CD4-positive, CD25-positive, alpha-beta regulatory T cell (primary cell): ENCODE results near the gene MKNK2. TPM values are rescaled to one million over a fixed set of nuclear protein-coding genes. Genes with fewer than 3 reads are reported as not detected.
A peak's percentile ranks its signal among the peaks of the same experiment; 100 is the strongest.

Source experiments
- ATAC-seq, 2 donors: fragments of 150-1000 bp; cut with Tn5 transposase; one replicate each; pipeline ENCODE4 v1.10.0; 2021; ENCODE audit warnings: low read depth in 2 of 2, moderate number of reproducible peaks in 2 of 2, moderate library complexity in 1 of 2
- DNase-seq, 3 donors: peaks; one replicate each; pipeline versions ENCODE4 v3.0.0 to v3.0.0-alpha.2; 2012 to 2022; ENCODE audit warnings: mixed read lengths in 1 of 3
- H3K27ac ChIP-seq: one replicate; pipeline ENCODE4 v1.7.0; 2013; ENCODE audit warnings: mild to moderate bottlenecking, low read length; ENCODE audit not compliant: insufficient read depth, poor library complexity, severe bottlenecking
- H3K27me3 ChIP-seq: one replicate; pipeline ENCODE4 v1.7.0; 2013; ENCODE audit warnings: low read length; ENCODE audit not compliant: control insufficient read depth, insufficient read depth
- H3K36me3 ChIP-seq: one replicate; pipeline ENCODE4 v1.7.0; 2013; ENCODE audit warnings: mild to moderate bottlenecking, low read length, moderate library complexity; ENCODE audit not compliant: control insufficient read depth, insufficient read depth
- H3K4me1 ChIP-seq: 2 replicates; pipeline ENCODE4 v1.7.0; 2013; ENCODE audit warnings: mild to moderate bottlenecking, low read length; ENCODE audit not compliant: insufficient read depth, control insufficient read depth, poor library complexity, severe bottlenecking
- H3K4me3 ChIP-seq: one replicate; pipeline ENCODE4 v1.7.0; 2013; ENCODE audit warnings: low read depth, mild to moderate bottlenecking, low read length, moderate library complexity
- H3K9me3 ChIP-seq, 2 experiments: 1 replicate in 1 of 2; 2 replicates in 1 of 2; pipeline ENCODE4 v1.7.0; 2013; ENCODE audit warnings: low read length in 2 of 2, mild to moderate bottlenecking in 1 of 2, moderate library complexity in 1 of 2; ENCODE audit not compliant: control insufficient read depth in 2 of 2
- H3K27ac Mint-ChIP-seq, 3 donors: one replicate each; pipeline ENCODE4 v1.8.0; 2020 to 2022; ENCODE audit warnings: mild to moderate bottlenecking in 3 of 3, mixed read lengths in 3 of 3, moderate library complexity in 2 of 3
- H3K27me3 Mint-ChIP-seq: one replicate; pipeline ENCODE4 v1.8.0; 2022; ENCODE audit warnings: mild to moderate bottlenecking, mixed read lengths
- H3K36me3 Mint-ChIP-seq: one replicate; pipeline ENCODE4 v1.8.0; 2020; ENCODE audit warnings: mixed read lengths
- H3K4me1 Mint-ChIP-seq, 4 donors: one replicate each; pipeline ENCODE4 v1.8.0; 2020 to 2022; ENCODE audit warnings: mixed read lengths in 4 of 4, mild to moderate bottlenecking in 1 of 4
- H3K4me3 Mint-ChIP-seq, 4 donors: one replicate each; pipeline ENCODE4 v1.8.0; 2020 to 2022; ENCODE audit warnings: mild to moderate bottlenecking in 4 of 4, mixed read lengths in 4 of 4, moderate library complexity in 3 of 4
- H3K9me3 Mint-ChIP-seq, 7 donors: one replicate each; pipeline ENCODE4 v1.8.0; 2020 to 2022; ENCODE audit warnings: mixed read lengths in 7 of 7, mild to moderate bottlenecking in 3 of 7, moderate library complexity in 2 of 7
- polyA plus RNA-seq, 4 donors: library from polyadenylated mRNA; unstranded; fragments of 300-500 nt; fragmentation: Illumina TruSeq; gene quantifications; one replicate each; pipeline ENCODE4 v1.2.3, GENCODE V29; 2021
- total RNA-seq: library from RNA; stranded (reverse); gene quantifications from one replicate; pipeline ENCODE4 v1.2.3, GENCODE V29; 2022

Gene MKNK2
- total and polyA plus RNA-seq, 5 donors from 2014 or later, result 28.7 to 340 (median 33.8) TPM

DNA sequence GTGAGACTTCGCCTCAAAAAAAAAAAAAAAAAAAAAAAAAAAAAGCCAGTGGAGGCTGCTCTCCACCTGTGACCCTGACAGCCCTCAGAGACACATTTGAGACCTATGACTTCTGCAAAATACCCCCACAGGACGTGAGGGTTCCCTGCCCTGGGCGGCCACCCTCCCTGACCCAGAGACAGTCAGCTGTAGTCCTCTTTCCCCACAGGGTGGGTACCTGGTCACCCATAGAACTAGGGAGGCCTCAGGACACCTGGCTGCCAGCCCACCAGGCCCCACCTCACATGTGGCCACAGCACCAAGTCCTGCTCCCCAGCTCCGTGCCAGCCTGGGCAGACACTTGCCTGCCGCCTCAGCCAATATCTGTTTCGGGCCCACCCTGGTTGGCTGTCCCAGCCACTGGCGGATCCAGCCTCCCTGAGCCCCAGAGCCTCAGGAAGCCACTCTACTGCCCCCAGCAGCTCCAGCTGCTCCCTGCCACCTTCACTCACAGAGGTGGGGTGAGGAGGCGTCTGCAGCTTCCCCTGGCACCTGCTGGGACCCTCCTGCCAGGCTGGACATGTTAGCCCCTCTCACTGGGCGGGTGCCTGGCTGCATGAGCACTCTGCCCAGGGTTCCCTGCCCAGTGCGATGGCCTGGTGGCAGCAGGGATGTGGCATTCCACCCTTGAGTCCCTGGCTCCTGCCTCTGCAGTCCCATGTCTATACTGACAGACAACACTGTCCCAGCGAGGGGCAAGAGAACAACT, 6.9 kb downstream of the MKNK2 start:
- H3K36me3 Mint-ChIP-seq, result peaks cover 3% of the 10 kb centered on the region
- H3K9me3 ChIP-seq, result no peaks in the 10 kb centered on the region
- H3K27me3 ChIP-seq, result no peaks in the 10 kb centered on the region
- no peak for ATAC-seq
- peaks cover 81% of the 10 kb centered on the region for H3K4me1 ChIP-seq
- DNase-seq, result no peak
- no peaks in the 10 kb centered on the region for H3K27me3 Mint-ChIP-seq
- H3K36me3 ChIP-seq, result peaks cover 48% of the 10 kb centered on the region
- peak overlapping the region; percentile 99 for H3K27ac ChIP-seq
- peak overlapping the region; percentile 55 to 89 (median 76) for H3K4me3 Mint-ChIP-seq
- peaks cover 0 to 68% (median 12%) of the 10 kb centered on the region in 4 donors for H3K4me1 Mint-ChIP-seq
- peak overlapping the region; percentile 80 to 97 (median 89) for H3K27ac Mint-ChIP-seq
- H3K4me3 ChIP-seq, result no peak overlapping the region
- H3K9me3 Mint-ChIP-seq, result no peaks in the 10 kb centered on the region

DNA sequence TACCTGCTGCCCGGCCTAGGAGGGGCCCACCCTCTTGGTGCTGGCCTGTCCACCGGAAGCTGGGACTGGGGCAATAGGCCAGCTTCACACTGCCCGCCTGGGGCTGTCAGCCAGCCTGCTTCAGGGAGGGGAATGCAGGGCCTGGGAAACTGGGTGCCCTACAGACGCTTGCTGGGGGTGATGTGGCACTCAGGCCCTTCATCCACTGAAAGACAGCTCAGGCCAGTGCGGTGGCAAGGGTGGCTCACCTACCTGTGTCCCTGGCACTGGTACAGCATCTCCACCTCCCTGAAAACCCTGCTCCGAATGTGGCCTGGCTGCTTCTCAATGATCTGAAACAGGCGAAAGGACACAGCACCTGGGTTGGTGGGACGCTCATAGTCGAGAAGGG, 7.8 kb downstream of the MKNK2 start:
- no peak for DNase-seq

GRCh38 chr19:2042485-2043250, 8.4 kb downstream of the MKNK2 start:
- ATAC-seq (no peak), DNase-seq (no peak)
- Histone ChIP-seq H3K27me3 (no peaks in the 10 kb centered on the region), H3K4me1 (peaks cover 66% of the 10 kb centered on the region), H3K27ac (peak overlapping the region; percentile 99), H3K4me3 (no peak overlapping the region), H3K36me3 (peaks cover 56% of the 10 kb centered on the region), H3K9me3 (no peaks in the 10 kb centered on the region)
- H3K9me3 Mint-ChIP-seq, result no peaks in the 10 kb centered on the region
- H3K27me3 Mint-ChIP-seq, result no peaks in the 10 kb centered on the region
- peaks cover 3% of the 10 kb centered on the region for H3K36me3 Mint-ChIP-seq
- H3K4me3 Mint-ChIP-seq, result peak overlapping the region; percentile 57 to 84 (median 73)
- H3K4me1 Mint-ChIP-seq, result peaks cover 0 to 56% (median 12%) of the 10 kb centered on the region in 4 donors
- peak overlapping the region; percentile 5 to 97 (median 89) for H3K27ac Mint-ChIP-seq

More for the DNA sequence above, 7.8 kb downstream of the MKNK2 start:
- Histone ChIP-seq H3K27ac (peak overlapping the region; percentile 99), H3K4me1 (peaks cover 72% of the 10 kb centered on the region), H3K4me3 (no peak overlapping the region), H3K36me3 (peaks cover 56% of the 10 kb centered on the region), H3K9me3 (no peaks in the 10 kb centered on the region), H3K27me3 (no peaks in the 10 kb centered on the region)
- Mint-ChIP-seq H3K27me3 (no peaks in the 10 kb centered on the region), H3K4me3 (peak overlapping the region; percentile 62 to 89 (median 76)), H3K4me1 (peaks cover 0 to 62% (median 12%) of the 10 kb centered on the region in 4 donors), H3K27ac (peak overlapping the region; percentile 57 to 97 (median 89)), H3K9me3 (no peaks in the 10 kb centered on the region), H3K36me3 (peaks cover 3% of the 10 kb centered on the region)
- no peak for ATAC-seq

DNA sequence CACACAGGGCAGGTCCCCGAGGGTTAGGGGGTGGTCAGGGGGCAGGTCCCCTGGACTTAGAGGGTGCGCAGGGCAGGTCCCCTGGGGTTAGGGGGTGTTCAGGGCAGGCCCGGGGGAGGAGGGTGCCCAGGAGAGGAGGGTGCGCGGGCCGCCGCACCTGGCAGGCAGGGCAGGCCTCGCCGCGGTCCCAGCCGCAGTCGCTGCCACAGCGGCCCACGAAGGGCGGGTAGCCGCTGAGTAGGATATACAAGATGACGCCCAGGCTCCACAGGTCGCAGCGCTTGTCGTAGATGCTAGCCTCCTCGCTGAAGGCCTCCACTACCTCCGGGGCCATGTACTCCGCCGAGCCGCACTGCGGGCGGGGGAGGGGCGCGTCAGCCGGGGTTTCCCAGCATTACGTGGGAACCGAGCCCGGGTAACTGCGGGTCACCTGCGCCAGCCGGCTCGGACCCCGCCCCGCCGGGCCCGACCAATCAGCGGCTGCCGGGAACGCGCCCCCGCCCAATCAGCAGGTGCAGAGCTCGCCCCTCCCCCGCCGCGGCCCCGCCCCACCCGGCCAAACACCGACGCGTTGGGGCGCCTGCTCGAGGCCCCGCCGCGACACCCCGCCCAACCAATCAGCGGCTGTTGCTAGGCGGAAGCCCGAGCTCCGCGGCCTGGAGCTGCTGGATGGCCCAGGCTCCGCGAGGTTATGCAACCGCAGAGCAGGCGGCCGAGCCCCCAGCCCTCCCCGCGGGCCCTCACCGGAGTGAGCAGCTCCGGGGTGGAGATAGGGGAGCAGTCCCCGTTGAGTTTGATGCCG, 9.2 kb downstream of the MKNK2 start:
- DNase-seq, result peak; percentile 98 to 99 (median 99)
- peaks cover 58% of the 10 kb centered on the region for H3K4me1 ChIP-seq

GRCh38 chr19:2041433-2041682, 9.7 kb downstream of the MKNK2 start:
- DNase-seq (no peak), ATAC-seq (no peak)
- Mint-ChIP-seq H3K36me3 (peaks cover 3% of the 10 kb centered on the region), H3K4me1 (peaks cover 0 to 45% (median 9%) of the 10 kb centered on the region in 4 donors), H3K27me3 (no peaks in the 10 kb centered on the region), H3K9me3 (no peaks in the 10 kb centered on the region), H3K4me3 (peak overlapping the region in 2 of 4 donors; percentile 12 to 70), H3K27ac (peak overlapping the region in 2 of 3 donors; percentile 89 to 92)
- no peaks in the 10 kb centered on the region for H3K9me3 ChIP-seq
- peak overlapping the region; percentile 99 for H3K27ac ChIP-seq
- no peak overlapping the region for H3K4me3 ChIP-seq
- H3K27me3 ChIP-seq, result no peaks in the 10 kb centered on the region
- peaks cover 56% of the 10 kb centered on the region for H3K36me3 ChIP-seq
- H3K4me1 ChIP-seq, result peaks cover 53% of the 10 kb centered on the region

More for the DNA sequence above, 9.2 kb downstream of the MKNK2 start:
- Mint-ChIP-seq H3K27ac (peak overlapping the region in 2 of 3 donors; percentile 89 to 97), H3K4me3 (peak overlapping the region; percentile 64 to 84 (median 77)), H3K36me3 (peaks cover 3% of the 10 kb centered on the region), H3K9me3 (no peaks in the 10 kb centered on the region), H3K4me1 (peaks cover 0 to 50% (median 10%) of the 10 kb centered on the region in 4 donors), H3K27me3 (no peaks in the 10 kb centered on the region)
- Histone ChIP-seq H3K27ac (peak overlapping the region; percentile 99), H3K4me3 (no peak overlapping the region), H3K27me3 (no peaks in the 10 kb centered on the region), H3K36me3 (peaks cover 56% of the 10 kb centered on the region), H3K9me3 (no peaks in the 10 kb centered on the region)
- ATAC-seq, result peak; percentile 85

GRCh38 chr19:2040647-2041432, 10.2 kb downstream of the MKNK2 start:
- Histone ChIP-seq H3K4me3 (no peak overlapping the region), H3K4me1 (peaks cover 51% of the 10 kb centered on the region), H3K36me3 (peaks cover 54% of the 10 kb centered on the region), H3K27me3 (no peaks in the 10 kb centered on the region), H3K27ac (peak overlapping the region; percentile 99), H3K9me3 (no peaks in the 10 kb centered on the region)
- Mint-ChIP-seq H3K27ac (peak overlapping the region in 2 of 3 donors; percentile 89 to 92), H3K4me3 (peak overlapping the region in 2 of 4 donors; percentile 12 to 70), H3K36me3 (peaks cover 3% of the 10 kb centered on the region), H3K27me3 (no peaks in the 10 kb centered on the region), H3K4me1 (peaks cover 0 to 42% (median 9%) of the 10 kb centered on the region in 4 donors), H3K9me3 (peaks cover 0 to 1% (median 0%) of the 10 kb centered on the region in 7 donors)
- ATAC-seq (no peak), DNase-seq (no peak)
